Stimulated activated CD4-positive, alpha-beta T cell treated with anti-CD3 and anti-CD28 coated beads, Interleukin-4, amount 100 ng/mL, for 4 hours (primary cell): Measurements from ENCODE around the gene EHBP1.
A peak's percentile ranks its signal among the peaks of the same experiment; 100 is the strongest.

Experiments used
- DNase-seq, 2 experiments: peaks; one replicate each; pipeline ENCODE4 v3.0.0-alpha.2; 2020

Gene EHBP1

GRCh38 chr2:62705007-62705829, at the start of gene EHBP1:
TSS of gene EHBP1 (plus strand) at chr2:62705713. CDS start at chr2:62707192, 1,479 bp downstream.
- DNase-seq = peak; percentile 97 to 99

GRCh38 chr2:62657783-62658182, 47.7 kb upstream of the EHBP1 start:
- no peak for DNase-seq

- no peak for DNase-seq
Measured at GRCh38 chr2:62658891-62659290, 46.6 kb upstream of the EHBP1 start.

- DNase-seq = no peak
Measured at GRCh38 chr2:62660087-62660486, 45.4 kb upstream of the EHBP1 start.

- no peak for DNase-seq
Measured at GRCh38 chr2:62660582-62661262, 44.8 kb upstream of the EHBP1 start.

GRCh38 chr2:62661263-62661635, 44.3 kb upstream of the EHBP1 start:
- no peak for DNase-seq

GRCh38 chr2:62662131-62662530, 43.4 kb upstream of the EHBP1 start:
- no peak for DNase-seq

- no peak for DNase-seq
Measured at GRCh38 chr2:62662554-62662953, 43.0 kb upstream of the EHBP1 start.

- no peak for DNase-seq
Measured at GRCh38 chr2:62663411-62663810, 42.1 kb upstream of the EHBP1 start.

- no peak for DNase-seq
Measured at GRCh38 chr2:62663920-62664795, 41.4 kb upstream of the EHBP1 start.

GRCh38 chr2:62665446-62665845, 40.1 kb upstream of the EHBP1 start:
- DNase-seq = no peak

GRCh38 chr2:62669180-62669579, 36.3 kb upstream of the EHBP1 start:
- DNase-seq = no peak

GRCh38 chr2:62672601-62673000, 32.9 kb upstream of the EHBP1 start:
- DNase-seq = no peak

GRCh38 chr2:62675062-62675461, 30.5 kb upstream of the EHBP1 start:
- DNase-seq = no peak

GRCh38 chr2:62685256-62685655, 20.3 kb upstream of the EHBP1 start:
- DNase-seq = no peak

GRCh38 chr2:62686012-62686685, 19.4 kb upstream of the EHBP1 start:
- DNase-seq = no peak

- no peak for DNase-seq
Measured at GRCh38 chr2:62687636-62688035, 17.9 kb upstream of the EHBP1 start.

GRCh38 chr2:62688771-62689170, 16.7 kb upstream of the EHBP1 start:
- DNase-seq = no peak

GRCh38 chr2:62691186-62691585, 14.3 kb upstream of the EHBP1 start:
- DNase-seq = no peak

- DNase-seq = no peak
Measured at GRCh38 chr2:62692225-62692624, 13.3 kb upstream of the EHBP1 start.

GRCh38 chr2:62698653-62699052, 6.9 kb upstream of the EHBP1 start:
- no peak for DNase-seq

GRCh38 chr2:62704654-62705006, 883 bp upstream of the EHBP1 start:
- no peak for DNase-seq
